ENCODE data around the gene AGT.

DNA sequence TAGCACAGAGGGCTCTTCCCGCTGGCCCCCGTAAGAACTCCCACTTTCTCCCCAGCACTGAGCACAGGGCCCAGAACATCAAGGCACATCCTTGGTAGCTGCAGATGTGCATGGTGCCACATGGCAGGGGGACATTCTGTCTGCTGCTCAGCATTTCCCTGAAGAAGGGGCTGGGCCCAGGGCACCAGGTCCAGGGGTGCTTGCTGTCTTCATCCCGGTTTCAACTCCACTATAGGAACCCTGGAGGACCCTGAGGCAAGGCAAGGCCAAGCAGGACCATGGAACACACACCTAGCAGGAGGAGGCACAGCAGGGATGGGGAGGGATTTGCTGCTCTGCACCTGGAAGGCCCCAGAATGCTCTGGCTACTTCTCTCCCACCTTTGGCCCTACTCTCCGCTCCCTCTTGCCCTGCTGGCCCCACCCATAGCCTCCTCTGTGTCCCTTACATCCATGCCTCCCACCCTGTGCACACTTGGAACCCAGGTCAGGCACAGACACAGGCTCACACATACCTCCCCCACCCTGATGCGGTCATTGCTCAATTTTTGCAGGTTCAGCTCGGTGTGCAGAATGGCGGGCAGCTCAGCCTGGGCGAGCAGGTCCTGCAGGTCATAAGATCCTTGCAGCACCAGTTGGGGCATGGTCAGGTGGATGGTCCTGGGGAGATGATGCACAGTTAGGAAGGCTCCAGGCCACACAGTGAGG, 10.1 kb downstream of the AGT start:
- TF ChIP-seq, protein P1, sequence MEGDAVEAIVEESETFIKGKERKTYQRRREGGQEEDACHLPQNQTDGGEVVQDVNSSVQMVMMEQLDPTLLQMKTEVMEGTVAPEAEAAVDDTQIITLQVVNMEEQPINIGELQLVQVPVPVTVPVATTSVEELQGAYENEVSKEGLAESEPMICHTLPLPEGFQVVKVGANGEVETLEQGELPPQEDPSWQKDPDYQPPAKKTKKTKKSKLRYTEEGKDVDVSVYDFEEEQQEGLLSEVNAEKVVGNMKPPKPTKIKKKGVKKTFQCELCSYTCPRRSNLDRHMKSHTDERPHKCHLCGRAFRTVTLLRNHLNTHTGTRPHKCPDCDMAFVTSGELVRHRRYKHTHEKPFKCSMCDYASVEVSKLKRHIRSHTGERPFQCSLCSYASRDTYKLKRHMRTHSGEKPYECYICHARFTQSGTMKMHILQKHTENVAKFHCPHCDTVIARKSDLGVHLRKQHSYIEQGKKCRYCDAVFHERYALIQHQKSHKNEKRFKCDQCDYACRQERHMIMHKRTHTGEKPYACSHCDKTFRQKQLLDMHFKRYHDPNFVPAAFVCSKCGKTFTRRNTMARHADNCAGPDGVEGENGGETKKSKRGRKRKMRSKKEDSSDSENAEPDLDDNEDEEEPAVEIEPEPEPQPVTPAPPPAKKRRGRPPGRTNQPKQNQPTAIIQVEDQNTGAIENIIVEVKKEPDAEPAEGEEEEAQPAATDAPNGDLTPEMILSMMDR (IDR thresholded peaks at IDR 0.05): no peak
- TF ChIP-seq POLR2A (IDR thresholded peaks at IDR 0.05): no peak

All from Peyer's patch (tissue), 4 donors.